Mesendoderm (in vitro differentiated cells): ENCODE measurements around the gene WDR44.

Source experiments
- DNase-seq: peaks from one replicate; pipeline ENCODE4 v3.0.0; 2013
- H2AK5ac ChIP-seq: 2 replicates; pipeline ENCODE4 v1.6.1; 2013; ENCODE audit warnings: low read length, inconsistent platforms
- H2BK120ac ChIP-seq: 2 replicates; pipeline ENCODE4 v1.6.1; 2013; ENCODE audit warnings: low read depth, mild to moderate bottlenecking, low read length, moderate library complexity, mixed read lengths
- H2BK15ac ChIP-seq: replicated peaks from 2 replicates; pipeline ENCODE4 v1.6.1; 2013; ENCODE audit warnings: low read depth, mild to moderate bottlenecking, moderate library complexity
- H2BK5ac ChIP-seq: 2 replicates; pipeline ENCODE4 v1.6.1; 2013; ENCODE audit warnings: low read length, inconsistent platforms
- H3K18ac ChIP-seq: 2 replicates; pipeline ENCODE4 v1.6.1; 2013; ENCODE audit warnings: mild to moderate bottlenecking, low read length, mixed read lengths
- H3K23ac ChIP-seq: one replicate; pipeline ENCODE4 v1.6.1; 2013; ENCODE audit warnings: low read length
- H3K27ac ChIP-seq: 2 replicates; pipeline ENCODE4 v1.5.1; 2013; ENCODE audit warnings: low read depth, mild to moderate bottlenecking, inconsistent platforms, low read length, moderate library complexity
- H3K27me3 ChIP-seq: 2 replicates; pipeline ENCODE4 v1.6.1; 2013; ENCODE audit warnings: low read length, control low read depth, mild to moderate bottlenecking, inconsistent platforms; ENCODE audit not compliant: insufficient read depth, poor library complexity
- H3K36me3 ChIP-seq: 2 replicates; pipeline ENCODE4 v1.6.1; 2013; ENCODE audit warnings: low read length, inconsistent platforms; ENCODE audit not compliant: control insufficient read depth, insufficient read depth
- H3K4ac ChIP-seq: one replicate; pipeline ENCODE4 v1.6.1; 2013; ENCODE audit warnings: low read depth, mild to moderate bottlenecking, low read length, moderate library complexity
- H3K4me1 ChIP-seq: 2 replicates; pipeline ENCODE4 v1.6.1; 2013; ENCODE audit warnings: low read depth, low read length, inconsistent platforms; ENCODE audit not compliant: control insufficient read depth
- H3K4me2 ChIP-seq: 2 replicates; pipeline ENCODE4 v1.6.1; 2013; ENCODE audit warnings: low read length
- H3K4me3 ChIP-seq: 2 replicates; pipeline ENCODE4 v1.5.1; 2013; ENCODE audit warnings: mild to moderate bottlenecking, low read length
- H3K56ac ChIP-seq: one replicate; pipeline ENCODE4 v1.6.1; 2013; ENCODE audit warnings: low read length
- H3K79me1 ChIP-seq: 2 replicates; pipeline ENCODE4 v1.6.1; 2013; ENCODE audit warnings: low read length, inconsistent platforms
- H3K79me2 ChIP-seq: 2 replicates; pipeline ENCODE4 v1.6.1; 2013; ENCODE audit warnings: mild to moderate bottlenecking, low read length; ENCODE audit not compliant: control insufficient read depth, insufficient read depth
- H3K9ac ChIP-seq: 2 replicates; pipeline ENCODE4 v1.6.1; 2013; ENCODE audit warnings: low read length, inconsistent platforms
- H4K5ac ChIP-seq: one replicate; pipeline ENCODE4 v1.6.1; 2013; ENCODE audit warnings: low read length
- H4K8ac ChIP-seq: one replicate; pipeline ENCODE4 v1.6.1; 2013; ENCODE audit warnings: low read depth, mild to moderate bottlenecking, control low read depth, low read length, moderate library complexity
- WGBS: extraction: QIAGEN DNeasy Blood & Tissue Kit; methylation state at CpG from one replicate; pipeline ENCODE4 v1.1.7; 2013; ENCODE audit warnings: low lambda C conversion rate, missing lambda C conversion rate; ENCODE audit not compliant: insufficient coverage; ENCODE audit errors: extremely low coverage; 5-methylcytosine and 5-hydroxymethylcytosine counted together

The WDR44 gene

DNA sequence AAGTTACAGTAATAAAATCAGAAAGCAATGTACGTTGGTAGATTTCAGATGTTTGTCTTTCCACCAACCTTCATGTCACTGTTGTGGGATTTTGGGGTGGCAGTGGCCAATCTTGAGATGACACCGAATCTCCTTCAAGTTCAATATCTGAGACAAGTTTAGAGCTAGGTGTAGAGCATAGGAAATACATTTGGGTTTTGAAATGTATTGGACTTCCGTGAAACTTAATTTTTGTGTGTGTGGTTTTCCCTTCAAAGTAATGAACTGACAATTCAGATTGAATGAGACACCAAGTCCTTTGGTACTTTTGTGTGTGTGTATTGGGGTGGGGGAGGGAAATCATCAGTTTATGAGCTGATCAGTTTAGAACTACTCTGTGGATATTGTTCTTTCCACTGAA, 1.8 kb downstream of the WDR44 start:
- Histone ChIP-seq H3K79me2 (peaks cover 29% of the 10 kb centered on the region), H3K18ac (no peak overlapping the region), H3K56ac (peak overlapping the region; percentile 49), H3K79me1 (no peaks in the 10 kb centered on the region), H3K27me3 (no peaks in the 10 kb centered on the region), H3K27ac (no peak overlapping the region), H3K4ac (no peak overlapping the region), H3K4me1 (no peaks in the 10 kb centered on the region), H2BK15ac (no peak overlapping the region), H3K36me3 (no peaks in the 10 kb centered on the region), H2AK5ac (no peak overlapping the region), H3K4me3 (peak overlapping the region; percentile 78), H3K23ac (no peak overlapping the region), H3K9ac (peak overlapping the region; percentile 74), H2BK5ac (no peak overlapping the region), H4K8ac (no peak overlapping the region), H4K5ac (no peak overlapping the region), H3K4me2 (peak overlapping the region; percentile 50), H2BK120ac (no peak overlapping the region)
- DNase-seq: no peak
- no CpG with 5 or more reads among the region's 3 CpGs for WGBS

GRCh38 chrX:118348186-118348810, 2.4 kb downstream of the WDR44 start:
- Histone ChIP-seq H3K79me2 (peaks cover 29% of the 10 kb centered on the region), H3K9ac (peak overlapping the region; percentile 74), H3K23ac (no peak overlapping the region), H3K4me1 (no peaks in the 10 kb centered on the region), H3K4me2 (peak overlapping the region; percentile 29), H3K27me3 (no peaks in the 10 kb centered on the region), H2BK15ac (no peak overlapping the region), H3K27ac (no peak overlapping the region), H4K8ac (no peak overlapping the region), H2BK5ac (no peak overlapping the region), H3K79me1 (no peaks in the 10 kb centered on the region), H4K5ac (no peak overlapping the region), H2AK5ac (no peak overlapping the region), H3K18ac (no peak overlapping the region), H2BK120ac (no peak overlapping the region), H3K56ac (peak overlapping the region; percentile 49), H3K4me3 (peak overlapping the region; percentile 78), H3K36me3 (no peaks in the 10 kb centered on the region), H3K4ac (no peak overlapping the region)
- DNase-seq: no peak
- WGBS: no CpG with 5 or more reads among the region's 2 CpGs

- Histone ChIP-seq H2BK5ac (no peak overlapping the region), H3K27me3 (no peaks in the 10 kb centered on the region), H3K4me1 (no peaks in the 10 kb centered on the region), H4K8ac (no peak overlapping the region), H3K79me1 (no peaks in the 10 kb centered on the region), H4K5ac (no peak overlapping the region), H3K23ac (no peak overlapping the region), H3K9ac (no peak overlapping the region), H3K36me3 (no peaks in the 10 kb centered on the region), H3K79me2 (peaks cover 31% of the 10 kb centered on the region), H3K56ac (no peak overlapping the region), H3K18ac (no peak overlapping the region), H3K4me2 (no peak overlapping the region), H3K27ac (no peak overlapping the region), H2BK15ac (no peak overlapping the region), H3K4ac (no peak overlapping the region), H2BK120ac (no peak overlapping the region), H3K4me3 (no peak overlapping the region), H2AK5ac (no peak overlapping the region)
- no peak for DNase-seq
- no CpG with 5 or more reads among the region's 2 CpGs for WGBS
Measured at GRCh38 chrX:118349188-118349587, 3.3 kb downstream of the WDR44 start.

- Histone ChIP-seq H3K4me1 (no peaks in the 10 kb centered on the region), H2BK120ac (no peak overlapping the region), H2BK15ac (no peak overlapping the region), H3K79me1 (no peaks in the 10 kb centered on the region), H2AK5ac (no peak overlapping the region), H3K4me2 (no peak overlapping the region), H3K18ac (no peak overlapping the region), H3K9ac (no peak overlapping the region), H3K79me2 (peaks cover 35% of the 10 kb centered on the region), H3K27ac (no peak overlapping the region), H3K23ac (no peak overlapping the region), H2BK5ac (no peak overlapping the region), H3K4me3 (no peak overlapping the region), H3K27me3 (no peaks in the 10 kb centered on the region), H3K4ac (no peak overlapping the region), H3K56ac (peak overlapping the region; percentile 15), H4K8ac (no peak overlapping the region), H3K36me3 (no peaks in the 10 kb centered on the region), H4K5ac (no peak overlapping the region)
- no peak for DNase-seq
- no CpG with 5 or more reads among the region's 6 CpGs for WGBS
Measured at GRCh38 chrX:118350221-118350620, 4.3 kb downstream of the WDR44 start.

DNA sequence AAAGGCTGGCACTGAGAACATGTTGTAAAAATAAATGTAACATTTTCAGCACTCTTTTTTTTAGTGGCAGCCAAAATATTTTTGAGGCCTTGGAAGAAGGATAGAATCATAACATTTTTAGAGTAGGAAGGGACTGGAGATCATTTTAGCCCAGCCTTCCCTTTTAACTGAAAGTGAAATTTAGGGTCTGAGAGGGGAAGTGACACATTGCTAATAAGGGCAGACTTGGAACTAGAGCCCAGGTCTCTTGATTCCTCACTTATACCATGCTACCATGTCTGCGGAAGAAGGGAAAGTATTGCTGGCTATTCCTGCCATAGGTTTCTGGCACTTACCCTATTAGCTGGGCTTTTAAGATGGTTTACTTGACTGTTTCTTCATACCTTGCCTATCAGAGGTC, 4.8 kb downstream of the WDR44 start:
- H2BK15ac ChIP-seq: no peak overlapping the region
- H4K8ac ChIP-seq: no peak overlapping the region
- H3K4me2 ChIP-seq: no peak overlapping the region
- peaks cover 40% of the 10 kb centered on the region for H3K79me2 ChIP-seq
- H3K9ac ChIP-seq: no peak overlapping the region
- H3K56ac ChIP-seq: no peak overlapping the region
- H2AK5ac ChIP-seq: no peak overlapping the region
- no peaks in the 10 kb centered on the region for H3K4me1 ChIP-seq
- H3K79me1 ChIP-seq: no peaks in the 10 kb centered on the region
- no peak for DNase-seq
- no peak overlapping the region for H2BK120ac ChIP-seq
- no CpG with 5 or more reads among the region's 1 CpG for WGBS
- H3K27me3 ChIP-seq: no peaks in the 10 kb centered on the region
- H3K36me3 ChIP-seq: no peaks in the 10 kb centered on the region
- no peak overlapping the region for H3K18ac ChIP-seq
- no peak overlapping the region for H2BK5ac ChIP-seq
- no peak overlapping the region for H3K23ac ChIP-seq
- H3K4me3 ChIP-seq: no peak overlapping the region
- no peak overlapping the region for H3K27ac ChIP-seq
- H3K4ac ChIP-seq: no peak overlapping the region
- H4K5ac ChIP-seq: no peak overlapping the region

DNA sequence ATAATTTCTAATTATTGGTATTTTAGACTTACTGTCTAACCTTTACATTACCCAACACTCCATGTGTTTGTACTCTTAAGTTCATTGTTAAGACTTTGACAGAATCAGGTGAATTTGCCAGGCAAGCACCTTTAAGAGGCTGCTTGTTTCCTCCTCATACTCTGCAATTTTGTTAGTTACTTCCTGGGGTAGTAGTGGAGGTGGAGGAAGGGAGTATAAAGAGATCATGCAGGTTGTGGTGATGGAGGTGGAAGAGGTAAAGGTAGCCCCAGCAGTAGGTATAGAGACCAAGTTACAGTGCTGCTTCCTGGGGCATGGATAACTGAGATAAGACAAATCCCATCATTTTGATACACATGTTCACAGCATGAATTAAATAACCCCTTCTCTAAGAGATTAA, 6.7 kb downstream of the WDR44 start:
- H3K23ac ChIP-seq: no peak overlapping the region
- H2BK120ac ChIP-seq: no peak overlapping the region
- H3K4me2 ChIP-seq: no peak overlapping the region
- H2BK5ac ChIP-seq: no peak overlapping the region
- no peak overlapping the region for H3K4ac ChIP-seq
- H2BK15ac ChIP-seq: no peak overlapping the region
- H3K4me3 ChIP-seq: no peak overlapping the region
- no peak overlapping the region for H3K27ac ChIP-seq
- no peaks in the 10 kb centered on the region for H3K36me3 ChIP-seq
- no peak overlapping the region for H3K18ac ChIP-seq
- H2AK5ac ChIP-seq: no peak overlapping the region
- no peaks in the 10 kb centered on the region for H3K79me1 ChIP-seq
- no peak overlapping the region for H4K8ac ChIP-seq
- H4K5ac ChIP-seq: no peak overlapping the region
- DNase-seq: peak; percentile 24
- no peak overlapping the region for H3K56ac ChIP-seq
- no peaks in the 10 kb centered on the region for H3K4me1 ChIP-seq
- H3K9ac ChIP-seq: no peak overlapping the region
- H3K79me2 ChIP-seq: peaks cover 37% of the 10 kb centered on the region
- H3K27me3 ChIP-seq: no peaks in the 10 kb centered on the region
